Ascending aorta (tissue), 2 donors: ENCODE data around the gene SPINT2. TPM values are rescaled to one million over a fixed set of nuclear protein-coding genes. Genes with fewer than 3 reads are reported as not detected.

Source experiments
- DNase-seq, 2 donors: peaks; one replicate each; pipeline ENCODE4 v3.0.0-alpha.2; 2019; ENCODE audit warnings: low spot score in 2 of 2
- H3K27ac ChIP-seq, 2 donors: fragments of 200-600 bp; sonication (generic); one replicate each; pipeline ENCODE4 v1.5.1; 2016 to 2017; ENCODE audit warnings: mild to moderate bottlenecking in 1 of 2
- H3K27me3 ChIP-seq: fragments of 200-600 bp; sonication (generic); one replicate; pipeline ENCODE4 v1.5.1; 2017
- H3K36me3 ChIP-seq, 2 donors: fragments of 200-600 bp; sonication (generic); one replicate each; pipeline ENCODE4 v1.5.1; 2016
- H3K4me1 ChIP-seq, 2 donors: fragments of 200-600 bp; sonication (generic); one replicate each; pipeline ENCODE4 v1.5.1; 2016 to 2017; ENCODE audit warnings: mild to moderate bottlenecking in 1 of 2
- H3K4me3 ChIP-seq, 2 donors: fragments of 200-600 bp; sonication (generic); one replicate each; pipeline ENCODE4 v1.5.1; 2016 to 2017; ENCODE audit warnings: mild to moderate bottlenecking in 1 of 2
- H3K9me3 ChIP-seq, 2 donors: fragments of 200-600 bp; sonication (generic); one replicate each; pipeline ENCODE4 v1.5.1; 2016
- CTCF ChIP-seq, 3 experiments: fragments of 200-600 bp in 2 of 3; fragments of 450-650 bp in 1 of 3; sonication (generic) in 2 of 3; IDR thresholded peaks; one replicate each; pipeline ENCODE4 v1.5.1; 2016 to 2019; ENCODE audit warnings: antibody characterized with exemption in 3 of 3, mild to moderate bottlenecking in 1 of 3, moderate library complexity in 1 of 3
- intact Hi-C: fragments of 100-400 bp; cut with DNase I; formaldehyde crosslinking; loops from one replicate; pipeline ENCODE4 v1.15.1; 2023
- total RNA-seq: library from RNA; depleted of rRNA; stranded (reverse); fragments of >200 nt; gene quantifications from one replicate; pipeline ENCODE4 v1.1.0, GENCODE V29; 2016

SPINT2 gene
- total RNA-seq, 1 donor from 2014 or later = 193 TPM

- H3K36me3 ChIP-seq = peaks cover 44 to 65% of the 10 kb centered on the region in 2 donors
- peaks cover 0 to 11% of the 10 kb centered on the region in 2 donors for H3K4me1 ChIP-seq
- no peak for TF ChIP-seq CTCF (IDR thresholded peaks at IDR 0.05)
- no peak for DNase-seq
- no peaks in the 10 kb centered on the region for H3K9me3 ChIP-seq
- no peak overlapping the region for H3K4me3 ChIP-seq
- intact Hi-C loops = no loop called here
- H3K27ac ChIP-seq = peak overlapping the region in 1 of 2 donors; percentile 28
- H3K27me3 ChIP-seq = no peaks in the 10 kb centered on the region
Measured at GRCh38 chr19:38285567-38285966, 21.2 kb downstream of the SPINT2 start.

- H3K36me3 ChIP-seq = peaks cover 62 to 85% of the 10 kb centered on the region in 2 donors
- DNase-seq = no peak
- H3K27ac ChIP-seq = no peak overlapping the region
- H3K4me3 ChIP-seq = no peak overlapping the region
- peaks cover 0 to 3% of the 10 kb centered on the region in 2 donors for H3K4me1 ChIP-seq
- no peak for TF ChIP-seq CTCF (IDR thresholded peaks at IDR 0.05)
- intact Hi-C loops = no loop called here
- H3K9me3 ChIP-seq = no peaks in the 10 kb centered on the region
- no peaks in the 10 kb centered on the region for H3K27me3 ChIP-seq
Measured at GRCh38 chr19:38287604-38288003, 23.2 kb downstream of the SPINT2 start.

- Histone ChIP-seq H3K27me3 (no peaks in the 10 kb centered on the region), H3K9me3 (no peaks in the 10 kb centered on the region), H3K36me3 (peaks cover 66 to 91% of the 10 kb centered on the region in 2 donors), H3K27ac (no peak overlapping the region), H3K4me1 (no peaks in the 10 kb centered on the region), H3K4me3 (no peak overlapping the region)
- intact Hi-C loops = no loop called here
- no peak for TF ChIP-seq CTCF (IDR thresholded peaks at IDR 0.05)
- no peak for DNase-seq
Measured at GRCh38 chr19:38288123-38288855, 23.9 kb downstream of the SPINT2 start.

- intact Hi-C loops = no loop called here
- no peaks in the 10 kb centered on the region for H3K4me1 ChIP-seq
- H3K36me3 ChIP-seq = peaks cover 66 to 90% of the 10 kb centered on the region in 2 donors
- no peak for DNase-seq
- H3K4me3 ChIP-seq = no peak overlapping the region
- no peak for TF ChIP-seq CTCF (IDR thresholded peaks at IDR 0.05)
- no peaks in the 10 kb centered on the region for H3K27me3 ChIP-seq
- H3K27ac ChIP-seq = no peak overlapping the region
- no peaks in the 10 kb centered on the region for H3K9me3 ChIP-seq
Measured at GRCh38 chr19:38289955-38290354, 25.6 kb downstream of the SPINT2 start.

- no peak overlapping the region for H3K4me3 ChIP-seq
Measured at GRCh38 chr19:38290631-38291147, 26.3 kb downstream of the SPINT2 start.

More at GRCh38 chr19:38290631-38291147, 26.3 kb downstream of the SPINT2 start:
- TF ChIP-seq CTCF (IDR thresholded peaks at IDR 0.05) = no peak
- no peak overlapping the region for H3K27ac ChIP-seq
- no peaks in the 10 kb centered on the region for H3K9me3 ChIP-seq
- H3K27me3 ChIP-seq = no peaks in the 10 kb centered on the region
- H3K4me1 ChIP-seq = no peaks in the 10 kb centered on the region
- intact Hi-C loops = no loop called here
- H3K36me3 ChIP-seq = peaks cover 62 to 83% of the 10 kb centered on the region in 2 donors
- no peak for DNase-seq
